ENCODE measurements around the gene AGBL2.

DNA sequence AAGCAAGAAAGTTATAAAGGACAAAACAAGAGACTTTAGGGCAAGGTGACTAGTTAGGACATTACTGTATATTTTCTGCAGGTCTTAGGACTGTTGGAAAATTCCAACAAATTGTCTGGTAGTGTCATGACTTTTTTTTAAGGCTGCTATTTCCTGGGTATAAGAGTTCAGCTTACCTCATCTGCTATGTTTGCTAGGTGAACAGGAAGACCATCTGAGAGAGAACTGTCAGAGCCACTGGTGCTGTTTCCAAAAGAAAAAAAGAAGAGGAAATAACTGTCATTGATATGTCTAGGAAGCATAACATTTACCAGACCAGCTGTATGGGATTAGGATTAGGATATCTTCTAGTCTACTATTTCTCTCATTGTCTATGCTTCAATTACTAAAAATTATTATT is 46.5 kb downstream of the AGBL2 start:
- TF ChIP-seq POLR2A (IDR thresholded peaks at IDR 0.05; ENCODE audit: borderline replicate concordance, extremely low read depth, insufficient read depth, insufficient read length) (no peak), SIN3A (IDR thresholded peaks at IDR 0.05; ENCODE audit: low read depth) (no peak), POLR2AphosphoS5 (IDR thresholded peaks at IDR 0.05; ENCODE audit: low read depth, low read length) (no peak), EGR1 (IDR thresholded peaks at IDR 0.05; ENCODE audit: low read depth) (no peak), SP1 (IDR thresholded peaks at IDR 0.05; ENCODE audit: low read depth) (no peak), YY1 (IDR thresholded peaks at IDR 0.05; ENCODE audit: extremely low read depth, insufficient replicate concordance, low read depth, low read length) (no peak), TCF7L2 (IDR thresholded peaks at IDR 0.05; ENCODE audit: borderline replicate concordance, extremely low read depth, insufficient read depth, insufficient read length) (no peak)
- TF ChIP-seq, protein P1, sequence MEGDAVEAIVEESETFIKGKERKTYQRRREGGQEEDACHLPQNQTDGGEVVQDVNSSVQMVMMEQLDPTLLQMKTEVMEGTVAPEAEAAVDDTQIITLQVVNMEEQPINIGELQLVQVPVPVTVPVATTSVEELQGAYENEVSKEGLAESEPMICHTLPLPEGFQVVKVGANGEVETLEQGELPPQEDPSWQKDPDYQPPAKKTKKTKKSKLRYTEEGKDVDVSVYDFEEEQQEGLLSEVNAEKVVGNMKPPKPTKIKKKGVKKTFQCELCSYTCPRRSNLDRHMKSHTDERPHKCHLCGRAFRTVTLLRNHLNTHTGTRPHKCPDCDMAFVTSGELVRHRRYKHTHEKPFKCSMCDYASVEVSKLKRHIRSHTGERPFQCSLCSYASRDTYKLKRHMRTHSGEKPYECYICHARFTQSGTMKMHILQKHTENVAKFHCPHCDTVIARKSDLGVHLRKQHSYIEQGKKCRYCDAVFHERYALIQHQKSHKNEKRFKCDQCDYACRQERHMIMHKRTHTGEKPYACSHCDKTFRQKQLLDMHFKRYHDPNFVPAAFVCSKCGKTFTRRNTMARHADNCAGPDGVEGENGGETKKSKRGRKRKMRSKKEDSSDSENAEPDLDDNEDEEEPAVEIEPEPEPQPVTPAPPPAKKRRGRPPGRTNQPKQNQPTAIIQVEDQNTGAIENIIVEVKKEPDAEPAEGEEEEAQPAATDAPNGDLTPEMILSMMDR (IDR thresholded peaks at IDR 0.05 in 2 of 3, conservative IDR thresholded peaks at IDR 0.05 in 1 of 3; ENCODE audit: borderline replicate concordance in 1 of 3, insufficient read depth in 1 of 3, low read depth in 2 of 3, low read length in 2 of 3) = no peak
